ENCODE data around the gene DNAH3. TPM values are rescaled to one million over a fixed set of nuclear protein-coding genes. Genes with fewer than 3 reads are reported as not detected.

DNAH3 gene
- total and polyA plus RNA-seq, 9 donors: 0.11 to 0.52 (median 0.22) TPM; not detected in 1

DNA sequence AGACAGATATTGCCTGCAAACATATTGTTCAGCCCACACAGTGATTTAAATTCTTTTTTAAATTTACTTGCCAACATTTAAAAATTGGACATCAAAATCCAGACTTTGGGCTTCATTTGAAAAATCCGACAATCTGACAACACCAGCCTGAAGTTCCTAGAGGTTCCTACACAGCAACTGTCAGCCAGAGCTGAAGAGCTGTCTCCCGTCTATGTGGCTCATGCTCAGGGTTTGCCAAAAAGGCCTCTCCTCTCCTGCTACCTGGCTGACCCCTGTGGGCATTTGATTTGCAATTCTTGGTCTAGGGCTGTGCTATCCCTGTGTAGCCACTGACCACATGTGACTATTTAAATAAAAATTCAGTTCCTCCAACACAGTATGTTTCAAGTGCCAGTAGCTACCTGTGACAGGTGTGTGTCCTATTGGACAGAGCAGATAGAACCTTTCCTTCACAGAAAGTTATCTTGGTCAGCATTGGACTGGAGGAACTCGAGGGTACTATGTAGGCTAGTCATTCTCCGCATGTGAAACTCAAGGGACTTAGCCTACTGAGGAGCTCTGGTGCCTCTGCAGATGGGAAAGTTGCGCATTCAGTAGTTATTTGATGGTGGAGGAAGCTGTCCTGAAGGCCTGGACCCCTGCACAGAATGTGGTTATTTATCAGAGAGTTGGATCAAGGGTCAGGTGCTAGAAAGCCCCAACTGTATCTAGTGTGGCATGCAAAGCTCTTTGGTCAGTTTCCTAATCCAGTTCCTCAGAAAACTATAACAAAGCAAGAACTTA, 247.3 kb downstream of the DNAH3 start:
- H3K27ac ChIP-seq (ENCODE audit: low read length): peak overlapping the region; percentile 79
- WGBS (ENCODE audit: insufficient coverage): 82% methylated on average over 5 of the region's 5 CpGs
- peaks cover 41% of the 10 kb centered on the region for H3K4me1 ChIP-seq (ENCODE audit: control insufficient read depth, insufficient read depth, low read length)
- DNase-seq: no peak
- no peak overlapping the region for H3K4me3 ChIP-seq (ENCODE audit: low read length)
- H3K36me3 ChIP-seq (ENCODE audit: control insufficient read depth, insufficient read depth, low read length): peaks cover 3% of the 10 kb centered on the region
- no peaks in the 10 kb centered on the region for H3K9me3 ChIP-seq (replicated peaks; ENCODE audit: control insufficient read depth, low read depth, low read length)
- H3K27me3 ChIP-seq (ENCODE audit: control insufficient read depth, insufficient read depth, low read length): no peaks in the 10 kb centered on the region

DNA sequence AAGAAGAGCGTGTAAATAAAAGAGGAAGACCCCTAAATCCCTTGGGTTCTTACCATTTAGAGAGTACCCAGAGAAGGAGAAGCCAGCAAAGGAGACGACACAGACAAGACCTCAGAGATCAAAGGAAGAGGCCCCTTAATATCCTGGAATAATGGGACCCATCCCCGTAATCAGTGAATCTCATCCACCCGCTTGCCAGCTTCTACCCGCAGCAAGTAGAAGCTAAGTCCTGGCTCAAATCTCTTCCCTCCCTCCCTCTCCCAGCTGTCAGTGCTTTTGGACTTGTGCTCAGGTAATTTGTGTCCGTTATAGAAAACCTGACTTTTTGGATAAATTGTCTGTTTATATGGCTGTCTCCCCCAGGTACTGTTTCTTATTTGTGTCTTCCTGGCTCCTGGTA, 248.2 kb downstream of the DNAH3 start:
- H3K27me3 ChIP-seq (ENCODE audit: control insufficient read depth, insufficient read depth, low read length): no peaks in the 10 kb centered on the region
- H3K4me3 ChIP-seq (ENCODE audit: low read length): no peak overlapping the region
- no peak overlapping the region for H3K27ac ChIP-seq (ENCODE audit: low read length)
- no peak for DNase-seq
- peaks cover 3% of the 10 kb centered on the region for H3K36me3 ChIP-seq (ENCODE audit: control insufficient read depth, insufficient read depth, low read length)
- no peaks in the 10 kb centered on the region for H3K9me3 ChIP-seq (replicated peaks; ENCODE audit: control insufficient read depth, low read depth, low read length)
- 80% methylated on average over 1 of the region's 6 CpGs for WGBS (ENCODE audit: insufficient coverage)
- H3K4me1 ChIP-seq (ENCODE audit: control insufficient read depth, insufficient read depth, low read length): peaks cover 37% of the 10 kb centered on the region

DNA sequence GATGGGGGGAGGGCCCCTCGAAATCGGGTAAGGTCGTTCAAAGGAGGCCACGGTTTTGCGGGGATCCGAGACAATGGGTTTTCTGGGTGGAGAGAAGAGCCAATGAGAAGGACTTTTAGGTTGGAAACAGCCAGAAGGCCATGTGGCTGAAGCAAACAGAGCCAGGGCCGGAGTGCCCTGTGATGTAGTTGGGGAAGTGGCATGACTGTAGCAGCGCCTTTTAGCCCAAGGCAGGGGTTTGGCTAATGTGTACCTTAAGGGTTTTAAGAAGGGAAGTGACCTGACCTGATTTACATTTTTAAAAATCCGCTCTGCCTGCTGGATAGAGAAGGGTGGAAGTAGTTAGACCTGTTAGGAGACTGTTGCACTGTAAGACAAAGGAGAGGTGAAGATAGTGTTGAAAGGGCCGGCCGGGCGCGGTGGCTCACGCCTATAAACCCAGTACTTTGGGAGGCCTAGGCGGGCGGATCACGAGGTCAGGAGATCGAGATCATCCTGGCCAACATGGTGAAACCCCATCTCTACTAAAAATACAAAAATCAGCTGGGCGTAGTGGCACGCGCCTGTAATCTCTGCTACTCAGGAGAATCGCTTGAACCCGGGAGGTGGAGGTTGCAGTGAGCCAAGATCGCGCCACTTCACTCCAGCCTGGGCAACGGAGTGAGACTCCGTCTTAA, 249.1 kb downstream of the DNAH3 start:
- no peaks in the 10 kb centered on the region for H3K9me3 ChIP-seq (replicated peaks; ENCODE audit: control insufficient read depth, low read depth, low read length)
- peak overlapping the region; percentile 99 for H3K27ac ChIP-seq (ENCODE audit: low read length)
- DNase-seq: peak; percentile 80
- peak overlapping the region; percentile 90 for H3K4me3 ChIP-seq (ENCODE audit: low read length)
- H3K27me3 ChIP-seq (ENCODE audit: control insufficient read depth, insufficient read depth, low read length): no peaks in the 10 kb centered on the region
- 24% methylated on average over 15 of the region's 27 CpGs for whole genome bisulfite sequencing (ENCODE audit: insufficient coverage)
- peaks cover 30% of the 10 kb centered on the region for H3K4me1 ChIP-seq (ENCODE audit: control insufficient read depth, insufficient read depth, low read length)
- peaks cover 3% of the 10 kb centered on the region for H3K36me3 ChIP-seq (ENCODE audit: control insufficient read depth, insufficient read depth, low read length)

DNA sequence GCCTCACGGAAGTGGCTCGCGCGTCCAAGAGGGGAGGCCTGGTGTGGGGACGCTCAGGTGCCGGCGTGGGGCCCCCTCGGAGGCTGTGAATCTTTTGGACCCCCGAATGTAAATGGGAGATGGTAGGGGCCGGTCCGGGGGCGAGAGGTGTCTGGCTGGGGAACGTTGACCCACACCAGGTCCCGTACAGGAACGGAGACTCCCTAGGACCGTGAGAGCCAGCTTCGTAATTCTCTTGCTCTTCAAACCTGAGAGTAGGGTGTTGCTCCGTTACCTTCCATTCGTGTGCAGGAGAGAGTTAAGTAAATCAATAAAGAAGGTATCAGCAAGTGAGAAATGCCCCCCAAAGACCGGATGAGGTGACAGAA, 249.6 kb downstream of the DNAH3 start:
- Histone ChIP-seq H3K27ac (ENCODE audit: low read length) (peak overlapping the region; percentile 99), H3K9me3 (replicated peaks; ENCODE audit: control insufficient read depth, low read depth, low read length) (no peaks in the 10 kb centered on the region), H3K4me1 (ENCODE audit: control insufficient read depth, insufficient read depth, low read length) (peaks cover 26% of the 10 kb centered on the region), H3K27me3 (ENCODE audit: control insufficient read depth, insufficient read depth, low read length) (no peaks in the 10 kb centered on the region), H3K4me3 (ENCODE audit: low read length) (peak overlapping the region; percentile 90), H3K36me3 (ENCODE audit: control insufficient read depth, insufficient read depth, low read length) (peaks cover 5% of the 10 kb centered on the region)
- 1% methylated on average over 20 of the region's 20 CpGs for WGBS (ENCODE audit: insufficient coverage)
- DNase-seq: no peak

DNA sequence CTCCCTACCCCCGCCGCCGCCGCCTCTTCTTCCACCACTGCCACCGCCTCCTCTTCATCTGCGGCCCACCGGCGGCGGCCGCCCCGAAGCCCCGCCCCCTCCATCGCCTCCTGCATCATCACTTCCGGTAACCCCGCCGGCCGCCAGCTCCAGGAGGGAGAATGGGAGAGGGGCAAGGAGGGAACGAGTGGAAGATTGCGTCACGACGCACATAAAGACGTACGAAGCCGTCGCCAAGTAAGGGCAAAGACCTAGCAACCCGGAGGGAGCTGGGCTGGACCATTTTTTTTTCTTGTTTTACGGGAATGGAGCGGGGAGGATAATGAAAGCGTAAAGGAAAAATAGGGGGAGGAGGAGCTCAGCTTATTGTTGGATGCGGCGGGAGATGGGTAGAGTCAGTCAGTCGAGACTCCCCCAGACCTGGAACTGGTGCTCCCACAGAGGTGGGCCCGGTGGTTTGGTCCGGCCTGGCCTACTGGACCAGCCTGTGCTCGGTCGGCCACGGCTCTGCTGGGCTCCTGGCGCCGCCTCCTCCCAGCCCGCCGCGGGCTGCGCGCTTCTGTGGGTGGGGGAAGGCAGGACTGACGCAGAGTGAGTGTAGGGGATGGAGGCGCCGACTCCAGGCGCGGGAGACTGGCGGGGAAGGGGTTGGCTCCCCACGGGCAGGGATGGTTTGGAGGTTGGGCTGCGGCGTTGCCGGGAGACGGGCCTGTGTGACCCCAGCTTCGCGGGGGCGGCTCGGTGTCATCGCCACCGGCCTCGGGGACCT, 250.2 kb downstream of the DNAH3 start, which contains the start of the genes DCUN1D3 and LYRM1:
Gene DCUN1D3, minus strand, starts transcription at position 60 of the 769 bp plus-strand sequence. CDS start 37,820 bp downstream, outside the sequence.
Gene LYRM1, plus strand, starts transcription at position 473 of the 769 bp plus-strand sequence. CDS start 14,785 bp downstream, outside the sequence.
- H3K9me3 ChIP-seq (replicated peaks; ENCODE audit: control insufficient read depth, low read depth, low read length): no peaks in the 10 kb centered on the region
- under 1% methylated on average over 46 of the region's 62 CpGs for WGBS (ENCODE audit: insufficient coverage)
- peak within 1 kb of the TSS; percentile 99 for H3K27ac ChIP-seq (ENCODE audit: low read length)
- H3K36me3 ChIP-seq (ENCODE audit: control insufficient read depth, insufficient read depth, low read length): peaks cover 7% of the 10 kb centered on the region
- H3K4me3 ChIP-seq (ENCODE audit: low read length): peak within 1 kb of the TSS; percentile 90
- no peaks in the 10 kb centered on the region for H3K27me3 ChIP-seq (ENCODE audit: control insufficient read depth, insufficient read depth, low read length)
- H3K4me1 ChIP-seq (ENCODE audit: control insufficient read depth, insufficient read depth, low read length): peaks cover 21% of the 10 kb centered on the region
- DNase-seq: peak; percentile 100

DNA sequence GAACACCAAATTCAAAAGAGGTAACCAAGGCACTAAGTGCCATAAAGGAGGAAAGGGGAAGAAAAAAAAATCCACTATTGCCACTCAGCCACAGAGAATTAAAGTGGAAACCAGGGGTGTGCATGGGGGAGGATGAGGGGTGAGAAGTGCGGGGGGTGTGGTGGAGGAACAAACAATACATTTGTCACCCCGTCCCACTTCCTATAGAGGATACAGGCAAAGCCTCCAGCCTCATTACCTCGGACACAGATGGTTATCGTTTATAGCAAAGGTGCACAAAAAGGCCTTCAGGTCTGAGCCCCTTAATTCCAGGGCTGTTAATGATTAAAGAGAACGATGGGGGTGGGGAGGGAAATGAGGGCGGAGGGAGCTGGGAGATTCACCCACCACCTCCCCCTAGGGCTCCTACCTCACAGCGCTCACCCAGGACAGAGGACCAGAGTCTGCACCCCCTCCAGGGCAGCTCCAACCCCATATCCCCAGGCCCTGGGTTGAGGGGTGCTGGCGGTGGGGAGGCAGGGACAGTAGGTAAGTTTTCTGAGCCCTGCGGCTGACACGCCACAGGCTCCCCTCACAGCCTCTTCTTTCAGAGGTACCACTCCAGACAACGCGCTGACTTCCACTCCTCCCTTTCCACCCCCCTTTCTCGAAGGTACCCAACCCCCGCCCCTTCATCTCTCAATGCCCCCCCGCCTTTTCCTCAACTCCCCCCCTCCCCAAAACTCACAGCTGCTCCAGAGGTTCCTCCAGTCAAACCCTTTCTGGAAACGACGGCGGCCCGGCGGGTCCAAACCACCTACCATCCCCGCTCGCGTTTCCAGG, 251.0 kb downstream of the DNAH3 start:
- WGBS (ENCODE audit: insufficient coverage): 0% methylated on average over 13 of the region's 23 CpGs
- Histone ChIP-seq H3K4me1 (ENCODE audit: control insufficient read depth, insufficient read depth, low read length) (peaks cover 20% of the 10 kb centered on the region), H3K9me3 (replicated peaks; ENCODE audit: control insufficient read depth, low read depth, low read length) (no peaks in the 10 kb centered on the region), H3K36me3 (ENCODE audit: control insufficient read depth, insufficient read depth, low read length) (peaks cover 8% of the 10 kb centered on the region), H3K4me3 (ENCODE audit: low read length) (peak overlapping the region; percentile 90), H3K27me3 (ENCODE audit: control insufficient read depth, insufficient read depth, low read length) (no peaks in the 10 kb centered on the region), H3K27ac (ENCODE audit: low read length) (peak overlapping the region; percentile 99)
- no peak for DNase-seq

DNA sequence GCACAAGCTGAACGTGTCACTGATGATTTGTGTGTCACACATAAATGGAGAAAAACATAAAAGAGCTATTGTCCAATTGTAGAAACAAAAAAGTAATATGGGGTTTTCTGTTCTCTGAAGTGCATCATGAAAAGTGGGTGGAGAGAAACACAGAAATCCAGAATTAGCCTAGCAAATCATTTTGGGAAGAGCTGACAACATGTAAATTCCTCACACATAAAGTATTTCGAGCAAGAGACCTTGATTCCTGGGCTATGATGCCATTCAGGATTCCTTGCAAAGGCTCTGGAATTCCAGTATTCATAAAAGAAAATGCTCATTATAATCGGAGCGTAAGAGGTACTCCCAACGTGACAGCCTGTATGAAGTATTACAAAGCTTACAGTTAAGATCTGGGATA, 251.6 kb downstream of the DNAH3 start:
- H3K27ac ChIP-seq (ENCODE audit: low read length): peak overlapping the region; percentile 99
- peaks cover 20% of the 10 kb centered on the region for H3K4me1 ChIP-seq (ENCODE audit: control insufficient read depth, insufficient read depth, low read length)
- peak overlapping the region; percentile 90 for H3K4me3 ChIP-seq (ENCODE audit: low read length)
- no peaks in the 10 kb centered on the region for H3K27me3 ChIP-seq (ENCODE audit: control insufficient read depth, insufficient read depth, low read length)
- peak; percentile 71 for DNase-seq
- WGBS (ENCODE audit: insufficient coverage): no CpG with 5 or more reads among the region's 5 CpGs
- H3K36me3 ChIP-seq (ENCODE audit: control insufficient read depth, insufficient read depth, low read length): peaks cover 13% of the 10 kb centered on the region
- H3K9me3 ChIP-seq (replicated peaks; ENCODE audit: control insufficient read depth, low read depth, low read length): no peaks in the 10 kb centered on the region

DNA sequence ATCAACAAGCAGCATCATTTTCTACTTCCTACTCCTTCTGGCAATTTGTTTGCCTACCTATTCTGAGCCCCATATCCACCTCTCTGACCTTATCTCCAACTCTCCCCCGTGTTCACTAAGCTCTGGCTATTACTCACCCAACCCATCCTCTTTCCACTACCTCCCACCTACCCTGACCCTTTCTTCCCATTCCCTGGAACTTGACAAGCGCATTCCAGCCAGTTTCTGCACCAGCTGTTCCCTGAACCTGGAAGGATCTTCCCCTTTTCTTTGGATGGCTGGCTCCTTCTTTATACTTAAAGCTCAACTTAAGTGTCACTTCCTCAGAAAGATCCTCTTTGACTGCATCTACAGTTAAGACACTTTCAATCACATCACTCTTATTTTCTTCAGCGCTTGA, 252.7 kb downstream of the DNAH3 start:
- H3K27me3 ChIP-seq (ENCODE audit: control insufficient read depth, insufficient read depth, low read length): no peaks in the 10 kb centered on the region
- H3K27ac ChIP-seq (ENCODE audit: low read length): no peak overlapping the region
- peaks cover 16% of the 10 kb centered on the region for H3K4me1 ChIP-seq (ENCODE audit: control insufficient read depth, insufficient read depth, low read length)
- H3K4me3 ChIP-seq (ENCODE audit: low read length): no peak overlapping the region
- no peak for DNase-seq
- H3K9me3 ChIP-seq (replicated peaks; ENCODE audit: control insufficient read depth, low read depth, low read length): no peaks in the 10 kb centered on the region
- WGBS (ENCODE audit: insufficient coverage): 54% methylated on average over 2 of the region's 3 CpGs
- peaks cover 16% of the 10 kb centered on the region for H3K36me3 ChIP-seq (ENCODE audit: control insufficient read depth, insufficient read depth, low read length)

DNA sequence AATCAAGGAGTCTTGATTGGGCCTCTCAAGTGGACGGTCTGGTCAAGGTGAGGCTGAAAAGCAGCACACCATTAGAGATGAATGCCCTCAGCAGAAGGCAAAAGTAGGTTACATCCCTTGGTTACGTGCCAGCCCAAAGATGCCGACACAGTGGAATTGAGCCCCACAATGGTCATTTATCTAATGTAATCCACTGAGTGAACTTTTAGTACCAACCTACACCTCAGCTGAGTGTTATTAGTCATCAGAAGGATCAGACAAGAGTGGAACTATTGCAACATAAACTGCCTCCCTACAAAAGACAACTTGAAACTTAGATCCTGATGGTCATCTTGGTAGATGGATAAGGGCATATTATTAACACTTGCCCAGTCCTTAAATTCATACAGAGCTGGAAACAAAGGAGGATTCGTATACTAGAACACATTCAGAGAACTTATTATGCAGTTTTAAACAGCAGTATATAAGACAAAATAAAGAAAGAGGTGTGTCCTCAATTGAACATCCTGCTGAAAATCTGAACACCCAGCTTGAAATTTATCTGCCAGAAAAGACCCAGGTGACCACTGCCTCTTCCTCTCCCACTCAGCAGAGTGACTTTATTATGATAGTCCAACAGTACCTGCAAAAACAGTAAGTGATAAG, 253.3 kb downstream of the DNAH3 start:
- Histone ChIP-seq H3K27me3 (ENCODE audit: control insufficient read depth, insufficient read depth, low read length) (no peaks in the 10 kb centered on the region), H3K9me3 (replicated peaks; ENCODE audit: control insufficient read depth, low read depth, low read length) (no peaks in the 10 kb centered on the region), H3K4me3 (ENCODE audit: low read length) (no peak overlapping the region), H3K27ac (ENCODE audit: low read length) (no peak overlapping the region), H3K4me1 (ENCODE audit: control insufficient read depth, insufficient read depth, low read length) (peaks cover 16% of the 10 kb centered on the region), H3K36me3 (ENCODE audit: control insufficient read depth, insufficient read depth, low read length) (peaks cover 14% of the 10 kb centered on the region)
- DNase-seq: no peak
- WGBS (ENCODE audit: insufficient coverage): 91% methylated on average over 3 of the region's 4 CpGs
